Spleen (tissue), 7 donors: ENCODE data around the gene SLC44A1.

Source experiments
- POLR2A ChIP-seq, 3 donors: fragments of 450-650 bp; IDR thresholded peaks; one replicate each; pipeline ENCODE4 v1.5.1; 2017; ENCODE audit warnings: antibody characterized with exemption in 3 of 3, mild to moderate bottlenecking in 1 of 3
- TF ChIP-seq, protein P1 (sequence below), 11 experiments: fragments of 200-600 bp in 7 of 11; fragments of 450-650 bp in 4 of 11; sonication (generic) in 4 of 11; IDR thresholded peaks in 8 of 11; conservative IDR thresholded peaks in 3 of 11; 1 replicate in 7 of 11; 2 replicates in 4 of 11; pipeline versions ENCODE4 v1.4.0 to v1.8.0; 2016 to 2021; ENCODE audit warnings: antibody characterized with exemption in 11 of 11, inconsistent platforms in 4 of 11, mild to moderate bottlenecking in 1 of 11
- donor health status: DM: no; HTN: no; CAD: no; lungs with moderate emphysema.
- donor health status: DM: no; HTN: no; CAD: no.
- donor health status: DM: no; HTN: no; CAD: no.

GRCh38 chr9:105309531-105309931, 65.1 kb downstream of the SLC44A1 start:
- TF ChIP-seq, protein P1, sequence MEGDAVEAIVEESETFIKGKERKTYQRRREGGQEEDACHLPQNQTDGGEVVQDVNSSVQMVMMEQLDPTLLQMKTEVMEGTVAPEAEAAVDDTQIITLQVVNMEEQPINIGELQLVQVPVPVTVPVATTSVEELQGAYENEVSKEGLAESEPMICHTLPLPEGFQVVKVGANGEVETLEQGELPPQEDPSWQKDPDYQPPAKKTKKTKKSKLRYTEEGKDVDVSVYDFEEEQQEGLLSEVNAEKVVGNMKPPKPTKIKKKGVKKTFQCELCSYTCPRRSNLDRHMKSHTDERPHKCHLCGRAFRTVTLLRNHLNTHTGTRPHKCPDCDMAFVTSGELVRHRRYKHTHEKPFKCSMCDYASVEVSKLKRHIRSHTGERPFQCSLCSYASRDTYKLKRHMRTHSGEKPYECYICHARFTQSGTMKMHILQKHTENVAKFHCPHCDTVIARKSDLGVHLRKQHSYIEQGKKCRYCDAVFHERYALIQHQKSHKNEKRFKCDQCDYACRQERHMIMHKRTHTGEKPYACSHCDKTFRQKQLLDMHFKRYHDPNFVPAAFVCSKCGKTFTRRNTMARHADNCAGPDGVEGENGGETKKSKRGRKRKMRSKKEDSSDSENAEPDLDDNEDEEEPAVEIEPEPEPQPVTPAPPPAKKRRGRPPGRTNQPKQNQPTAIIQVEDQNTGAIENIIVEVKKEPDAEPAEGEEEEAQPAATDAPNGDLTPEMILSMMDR (IDR thresholded peaks at IDR 0.05 in 8 of 11, conservative IDR thresholded peaks at IDR 0.05 in 3 of 11), result no peak
- no peak for TF ChIP-seq POLR2A (IDR thresholded peaks at IDR 0.05)
